HG03064 (cell line): ENCODE data around the gene OVOL1.
"Not testable (repeated sequence)": the region's sequence is repeated elsewhere in the genome, so short reads cannot be mapped to it uniquely, and the experiment has no call there.

Experiments used
- ATAC-seq: cut with Tn5 transposase; IDR thresholded peaks from one replicate; pipeline ENCODE4 v1.9.1; 2021; ENCODE audit warnings: low read depth; ENCODE audit not compliant: unreplicated experiment

OVOL1 gene

GRCh38 chr11:65811764-65812475 lies 25.1 kb downstream of the OVOL1 start:
- ATAC-seq: no peak

GRCh38 chr11:65814131-65814985 lies 27.5 kb downstream of the OVOL1 start:
- ATAC-seq: no peak

- ATAC-seq: no peak
Measured at GRCh38 chr11:65814986-65815565, 28.2 kb downstream of the OVOL1 start.

GRCh38 chr11:65816696-65817095 lies 29.8 kb downstream of the OVOL1 start:
- ATAC-seq: no peak

GRCh38 chr11:65817312-65817834 lies 30.5 kb downstream of the OVOL1 start:
- ATAC-seq: no peak

GRCh38 chr11:65817835-65818680 lies 31.2 kb downstream of the OVOL1 start:
- peak; percentile 70 for ATAC-seq

- ATAC-seq: no peak
Measured at GRCh38 chr11:65821107-65821506, 34.2 kb downstream of the OVOL1 start.

GRCh38 chr11:65822776-65823528 lies 36.1 kb downstream of the OVOL1 start:
- ATAC-seq: no peak

- no peak for ATAC-seq
Measured at GRCh38 chr11:65826984-65827735, 40.3 kb downstream of the OVOL1 start.

- no peak for ATAC-seq
Measured at GRCh38 chr11:65829459-65829858, 42.6 kb downstream of the OVOL1 start.

- not testable (repeated sequence) for ATAC-seq
Measured at GRCh38 chr11:65832231-65832630, 45.4 kb downstream of the OVOL1 start.

GRCh38 chr11:65833297-65834030 lies 46.6 kb downstream of the OVOL1 start, which contains the start of gene SNX32:
Gene SNX32 (plus strand): TSS chr11:65833963. CDS start chr11:65834066, 103 bp downstream.
- peak; percentile 92 for ATAC-seq

- ATAC-seq: peak; percentile 15
Measured at GRCh38 chr11:65834202-65834601, 47.3 kb downstream of the OVOL1 start.

GRCh38 chr11:65842144-65842543 lies 55.3 kb downstream of the OVOL1 start:
- no peak for ATAC-seq

GRCh38 chr11:65843811-65844210 lies 56.9 kb downstream of the OVOL1 start:
- no peak for ATAC-seq

GRCh38 chr11:65844231-65844872 lies 57.5 kb downstream of the OVOL1 start:
- ATAC-seq: no peak
